ENCODE measurements around the gene SKA2. TPM values are rescaled to one million over a fixed set of nuclear protein-coding genes. Genes with fewer than 3 reads are reported as not detected.
"Not testable (repeated sequence)": the region's sequence is repeated elsewhere in the genome, so short reads cannot be mapped to it uniquely, and the experiment has no call there.

The SKA2 gene
- total RNA-seq, 1 experiment from 2014 or later = 65.6 TPM

DNA sequence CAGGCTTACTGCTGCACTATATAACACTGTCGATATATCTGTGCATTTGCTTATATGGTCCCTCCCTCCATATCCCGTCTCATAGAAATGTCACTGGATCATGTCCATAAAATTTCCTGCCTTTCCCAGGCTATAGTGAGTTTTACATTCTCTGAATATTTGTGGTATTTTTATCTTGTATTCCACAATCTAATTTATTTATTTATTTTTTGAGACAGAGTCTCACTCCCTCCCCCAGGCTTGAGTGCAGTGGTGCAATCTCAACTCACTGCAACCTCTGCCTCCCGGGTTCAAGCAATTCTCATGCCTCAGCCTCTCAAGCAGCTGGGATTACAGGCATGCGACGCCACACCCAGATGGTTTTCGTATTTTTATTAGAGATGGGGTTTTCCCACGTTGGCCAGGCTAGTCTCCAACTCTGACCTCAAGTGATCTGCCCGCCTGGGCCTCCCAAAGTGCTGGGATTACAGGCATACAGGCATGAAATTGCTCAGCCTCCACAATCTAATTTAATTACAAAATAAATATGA is 61.2 kb downstream of the SKA2 start:
- peaks cover 56% of the 10 kb centered on the region for H3K79me2 ChIP-seq (ENCODE audit: low read depth)
- no peak overlapping the region for H2AFZ ChIP-seq
- peaks cover 37% of the 10 kb centered on the region for H3F3A ChIP-seq (ENCODE audit: insufficient read depth, low read depth)
- H3K27ac ChIP-seq = peak overlapping the region; percentile 66
- ChIA-PET CTCF (no interaction called here), POLR2A (ENCODE audit: unreplicated experiment) (interaction anchor here (0.6 kb wide), 1 partner anchor 55 kb away, joined by 3 read pairs; no protein-coding TSS in a partner anchor)
- H3K4me3 ChIP-seq = no peak overlapping the region
- H3K27me3 ChIP-seq (ENCODE audit: insufficient read depth, low read depth) = no peaks in the 10 kb centered on the region
- BruUV-seq (replicated peaks) = no TSS peak
- no peaks in the 10 kb centered on the region for H4K20me1 ChIP-seq (ENCODE audit: insufficient read depth)
- peaks cover 18% of the 10 kb centered on the region; the same call in 1 of the 2 replicates for H3K36me3 ChIP-seq (ENCODE audit: low read depth)
- peak overlapping the region; percentile 41 for H3K4me2 ChIP-seq
- DNase-seq = peak; percentile 72 to 84
- intact Hi-C loops (cut with micrococcal nuclease; ENCODE audit: unreplicated experiment) = loop anchor here (2.0 to 5.0 kb wide), 2 partner anchors 13 to 576 kb away; partner anchors contain the start of gene TRIM37
- H3K9me3 ChIP-seq (ENCODE audit: insufficient read depth, low read depth) = no peaks in the 10 kb centered on the region
- TF ChIP-seq, protein P1, sequence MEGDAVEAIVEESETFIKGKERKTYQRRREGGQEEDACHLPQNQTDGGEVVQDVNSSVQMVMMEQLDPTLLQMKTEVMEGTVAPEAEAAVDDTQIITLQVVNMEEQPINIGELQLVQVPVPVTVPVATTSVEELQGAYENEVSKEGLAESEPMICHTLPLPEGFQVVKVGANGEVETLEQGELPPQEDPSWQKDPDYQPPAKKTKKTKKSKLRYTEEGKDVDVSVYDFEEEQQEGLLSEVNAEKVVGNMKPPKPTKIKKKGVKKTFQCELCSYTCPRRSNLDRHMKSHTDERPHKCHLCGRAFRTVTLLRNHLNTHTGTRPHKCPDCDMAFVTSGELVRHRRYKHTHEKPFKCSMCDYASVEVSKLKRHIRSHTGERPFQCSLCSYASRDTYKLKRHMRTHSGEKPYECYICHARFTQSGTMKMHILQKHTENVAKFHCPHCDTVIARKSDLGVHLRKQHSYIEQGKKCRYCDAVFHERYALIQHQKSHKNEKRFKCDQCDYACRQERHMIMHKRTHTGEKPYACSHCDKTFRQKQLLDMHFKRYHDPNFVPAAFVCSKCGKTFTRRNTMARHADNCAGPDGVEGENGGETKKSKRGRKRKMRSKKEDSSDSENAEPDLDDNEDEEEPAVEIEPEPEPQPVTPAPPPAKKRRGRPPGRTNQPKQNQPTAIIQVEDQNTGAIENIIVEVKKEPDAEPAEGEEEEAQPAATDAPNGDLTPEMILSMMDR (conservative IDR thresholded peaks at IDR 0.05) = no peak
- no peak for TF ChIP-seq EZH2 (IDR thresholded peaks at IDR 0.05; ENCODE audit: low read depth)
- no peaks in the 10 kb centered on the region for H3K9me2 ChIP-seq (ENCODE audit: insufficient read depth)
- peaks cover 29% of the 10 kb centered on the region for H3K4me1 ChIP-seq (replicated peaks; ENCODE audit: insufficient read depth)

DNA sequence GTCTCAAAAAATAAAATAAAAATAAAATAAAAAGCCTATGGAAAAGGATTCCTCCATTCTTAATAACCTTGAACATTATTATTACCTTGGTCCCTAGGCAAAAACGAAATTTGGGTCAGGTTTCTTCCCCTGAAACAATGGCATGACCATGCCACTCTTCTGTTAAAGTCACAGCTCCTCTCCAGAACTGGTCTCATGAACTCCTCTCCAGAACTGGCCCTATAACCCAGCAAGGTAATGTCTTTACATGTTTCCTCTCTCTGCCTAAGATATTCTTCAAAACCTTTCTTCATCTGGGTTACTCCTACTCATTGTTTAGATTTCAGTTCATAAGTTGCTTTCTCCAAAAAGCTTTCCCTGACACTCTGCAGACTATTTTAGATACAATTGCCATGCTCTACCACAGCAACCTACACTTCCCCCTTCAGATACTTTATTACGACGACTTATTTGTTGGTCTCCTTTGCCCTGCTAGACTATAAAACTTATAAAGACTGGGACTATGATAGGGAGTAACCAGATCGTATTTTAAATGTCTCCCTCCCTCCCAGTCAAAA is 61.8 kb downstream of the SKA2 start:
- Histone ChIP-seq H3K27ac (peak overlapping the region; percentile 66), H2AFZ (no peak overlapping the region), H4K20me1 (ENCODE audit: insufficient read depth) (no peaks in the 10 kb centered on the region), H3K4me3 (no peak overlapping the region), H3K27me3 (ENCODE audit: insufficient read depth, low read depth) (no peaks in the 10 kb centered on the region), H3K9me3 (ENCODE audit: insufficient read depth, low read depth) (no peaks in the 10 kb centered on the region), H3K36me3 (ENCODE audit: low read depth) (peaks cover 15% of the 10 kb centered on the region; the same call in 1 of the 2 replicates), H3F3A (ENCODE audit: insufficient read depth, low read depth) (peaks cover 37% of the 10 kb centered on the region), H3K79me2 (ENCODE audit: low read depth) (peaks cover 55% of the 10 kb centered on the region), H3K4me2 (peak overlapping the region; percentile 41), H3K4me1 (replicated peaks; ENCODE audit: insufficient read depth) (peaks cover 29% of the 10 kb centered on the region), H3K9me2 (ENCODE audit: insufficient read depth) (no peaks in the 10 kb centered on the region)
- TF ChIP-seq EZH2 (IDR thresholded peaks at IDR 0.05; ENCODE audit: low read depth) = no peak
- TF ChIP-seq, protein P1 (conservative IDR thresholded peaks at IDR 0.05) = no peak
- DNase-seq = no peak
- no TSS peak for BruUV-seq (replicated peaks)
- ChIA-PET CTCF (no interaction called here), POLR2A (ENCODE audit: unreplicated experiment) (interaction anchor here (0.6 kb wide), 1 partner anchor 56 kb away, joined by 3 read pairs; no protein-coding TSS in a partner anchor)
- intact Hi-C loops (cut with micrococcal nuclease; ENCODE audit: unreplicated experiment) = loop anchor here (2.0 to 5.0 kb wide), 2 partner anchors 14 to 576 kb away; partner anchors contain the start of gene TRIM37

DNA sequence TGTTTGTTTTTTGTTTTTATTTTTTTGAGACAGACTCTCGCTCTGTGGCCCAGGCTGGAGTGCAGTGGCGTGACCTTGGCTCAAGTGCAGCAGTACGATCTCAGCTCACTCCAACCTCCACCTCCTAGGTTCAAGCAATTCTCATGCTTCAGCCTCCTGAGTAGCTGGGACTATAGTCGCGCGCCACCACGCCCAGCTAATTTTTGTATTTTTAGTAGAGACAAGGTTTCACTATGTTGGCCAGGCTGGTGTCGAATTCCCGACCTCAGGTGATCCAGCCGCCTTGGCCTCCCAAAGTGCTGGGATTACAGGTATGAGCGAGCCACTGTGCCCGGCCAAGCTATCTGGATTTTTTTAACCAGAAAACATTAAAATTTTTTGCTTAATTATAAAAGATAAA is 64.4 kb downstream of the SKA2 start:
- BruUV-seq (replicated peaks); DNase-seq; H2AFZ ChIP-seq; H3K9me3 ChIP-seq (ENCODE audit: insufficient read depth, low read depth); H4K20me1 ChIP-seq (ENCODE audit: insufficient read depth); H3K36me3 ChIP-seq (ENCODE audit: low read depth); H3K9me2 ChIP-seq (ENCODE audit: insufficient read depth); H3K4me2 ChIP-seq; H3K27me3 ChIP-seq (ENCODE audit: insufficient read depth, low read depth); H3K27ac ChIP-seq; H3K4me3 ChIP-seq; CTCF ChIA-PET: not testable (repeated sequence)
- H3K4me1 ChIP-seq (replicated peaks; ENCODE audit: insufficient read depth) = peaks cover 33% of the 10 kb centered on the region
- H3K79me2 ChIP-seq (ENCODE audit: low read depth) = peaks cover 31% of the 10 kb centered on the region
- POLR2A ChIA-PET (ENCODE audit: unreplicated experiment) = interaction anchor here (0.7 kb wide), 1 partner anchor 673 kb away, joined by 9 read pairs; the partner anchor contains the start of gene RNF43
- peaks cover 40% of the 10 kb centered on the region for H3F3A ChIP-seq (ENCODE audit: insufficient read depth, low read depth)
- intact Hi-C loops (cut with micrococcal nuclease; ENCODE audit: unreplicated experiment) = loop anchor here (5.0 kb wide), 1 partner anchor 573 kb away; no protein-coding TSS in a partner anchor
